SU-DHL-6 (cell line): ENCODE measurements around the gene MRPL22.

Experiments used
- H2AFZ ChIP-seq: fragments of 200-600 bp; sonication (generic); 2 replicates; pipeline ENCODE4 v1.6.1; 2014; ENCODE audit warnings: low read depth, mild to moderate bottlenecking, moderate library complexity, mixed read lengths, antibody characterized with exemption, low read length; ENCODE audit not compliant: severe bottlenecking
- H3F3A ChIP-seq: fragments of 200-600 bp; shearing (Covaris generic); 2 replicates; pipeline ENCODE4 v1.6.0; 2016; ENCODE audit warnings: antibody characterized with exemption, mild to moderate bottlenecking; ENCODE audit not compliant: insufficient read depth
- H3K27ac ChIP-seq: fragments of 200-600 bp; sonication (generic); 2 replicates; pipeline ENCODE4 v1.5.1; 2016; ENCODE audit warnings: low read depth, mild to moderate bottlenecking, low read length, moderate library complexity, mixed read lengths
- H3K27me3 ChIP-seq: fragments of 200-600 bp; sonication (generic), shearing (Covaris generic); 2 replicates; pipeline ENCODE4 v1.6.0; 2014; ENCODE audit warnings: mild to moderate bottlenecking, low read length
- H3K36me3 ChIP-seq: fragments of 200-600 bp; sonication (generic); 2 replicates; pipeline ENCODE4 v1.6.1; 2014; ENCODE audit warnings: mild to moderate bottlenecking, low read length, mixed read lengths
- H3K4me2 ChIP-seq: fragments of 300-600, 200-600 bp; shearing (Covaris generic), sonication (generic); 2 replicates; pipeline ENCODE4 v1.6.0; 2014; ENCODE audit warnings: low read length, low read depth, mild to moderate bottlenecking; ENCODE audit not compliant: poor library complexity, severe bottlenecking
- H3K4me3 ChIP-seq: fragments of 200-600 bp; sonication (generic); 2 replicates; pipeline ENCODE4 v1.5.1; 2014; ENCODE audit warnings: antibody characterized with exemption, low read length, mild to moderate bottlenecking, mixed read lengths; ENCODE audit not compliant: insufficient read depth, poor library complexity, severe bottlenecking
- H3K79me2 ChIP-seq: fragments of 200-600 bp; sonication (generic); 2 replicates; pipeline ENCODE4 v1.6.1; 2014; ENCODE audit warnings: mild to moderate bottlenecking, low read length, moderate library complexity; ENCODE audit not compliant: insufficient read depth
- H3K9ac ChIP-seq: fragments of 200-600 bp; sonication (generic); 2 replicates; pipeline ENCODE4 v1.7.0; 2014; ENCODE audit warnings: mild to moderate bottlenecking, low read length
- H3K9me2 ChIP-seq: fragments of 200-600 bp; sonication (generic); replicated peaks from 2 replicates; pipeline ENCODE4 v1.6.1; 2014; ENCODE audit warnings: low read length; ENCODE audit not compliant: insufficient read depth
- H3K9me3 ChIP-seq: fragments of 200-600 bp; sonication (generic); 2 replicates; pipeline ENCODE4 v1.6.1; 2014; ENCODE audit warnings: low read length, mixed read lengths; ENCODE audit not compliant: insufficient read depth
- H4K20me1 ChIP-seq: fragments of 200-600 bp; sonication (generic); 2 replicates; pipeline ENCODE4 v1.6.1; 2014; ENCODE audit warnings: low read depth, mild to moderate bottlenecking, antibody characterized with exemption, low read length, moderate library complexity, mixed read lengths
- CTCF ChIP-seq: fragments of 200-600 bp; sonication (generic); IDR thresholded peaks from one replicate; pipeline ENCODE4 v1.5.1; 2017; ENCODE audit warnings: antibody characterized with exemption, mild to moderate bottlenecking, low read length, moderate library complexity; ENCODE audit not compliant: insufficient read depth, poor library complexity, severe bottlenecking
- EZH2phosphoT487 ChIP-seq: fragments of 200-600 bp; sonication (generic), shearing (Covaris generic); conservative IDR thresholded peaks from 2 replicates; pipeline ENCODE4 v1.6.1; 2018; ENCODE audit warnings: mild to moderate bottlenecking, antibody characterized with exemption, low read length, moderate library complexity, mixed read lengths

The MRPL22 gene

DNA sequence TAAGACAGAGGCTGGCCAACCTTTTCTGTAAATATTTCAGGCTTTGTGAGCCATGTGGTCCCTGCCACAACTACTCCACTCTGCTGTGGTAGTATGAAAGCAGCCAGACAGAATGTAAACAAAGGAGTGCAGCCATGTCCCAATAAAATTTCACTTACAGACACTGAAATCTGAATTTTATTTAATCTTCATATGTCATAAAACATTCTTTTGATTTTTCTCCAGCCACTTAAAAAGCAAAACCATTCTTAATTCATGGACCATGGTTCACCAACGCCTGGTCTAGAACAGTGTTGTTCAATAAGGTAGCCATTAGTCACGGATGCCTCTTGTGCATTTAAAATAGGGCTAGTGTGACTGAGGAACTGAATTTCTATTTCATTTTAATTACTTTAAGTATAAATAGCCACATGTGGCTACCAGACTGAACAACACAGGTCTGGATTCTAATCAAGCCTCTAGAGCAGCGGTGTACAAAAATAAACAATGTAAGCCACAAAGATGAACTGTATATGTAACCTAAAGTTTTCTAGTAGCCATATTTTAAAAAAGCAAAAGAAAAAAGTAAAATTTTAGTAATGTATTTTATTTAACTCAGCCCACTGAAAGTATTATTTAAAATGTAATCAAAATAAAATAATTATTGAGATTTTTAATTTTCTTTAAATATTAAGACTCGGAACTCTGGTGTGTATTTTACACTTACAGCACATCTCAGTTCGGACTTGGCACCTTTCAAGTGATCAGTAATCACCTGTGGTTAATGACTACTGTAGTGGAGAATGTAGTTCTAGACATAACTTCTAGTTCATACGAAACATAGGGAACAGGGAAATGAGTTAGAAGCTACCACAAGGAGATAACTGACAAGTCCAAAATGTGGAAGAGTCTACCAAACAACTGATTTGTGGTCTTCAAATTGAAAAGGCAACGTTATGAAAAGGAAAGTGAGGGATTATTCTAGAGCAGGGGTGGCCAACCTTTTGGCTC lies 17.1 kb upstream of the MRPL22 start:
- H3K9me2 ChIP-seq = no peaks in the 10 kb centered on the region
- H3K79me2 ChIP-seq = no peaks in the 10 kb centered on the region
- peaks cover 40% of the 10 kb centered on the region for H3K36me3 ChIP-seq
- no peaks in the 10 kb centered on the region for H3K9me3 ChIP-seq
- TF ChIP-seq CTCF (no peak), EZH2phosphoT487 (no peak)
- H3F3A ChIP-seq = 0 out of 2 replicates have a peak, but pooled peaks cover 4% of the 10 kb centered on the region
- no peak overlapping the region for H3K4me2 ChIP-seq
- no peak overlapping the region for H3K9ac ChIP-seq
- H3K27me3 ChIP-seq = no peaks in the 10 kb centered on the region
- no peak overlapping the region for H3K27ac ChIP-seq
- no peaks in the 10 kb centered on the region for H4K20me1 ChIP-seq
- no peak overlapping the region for H3K4me3 ChIP-seq
- no peak overlapping the region for H2AFZ ChIP-seq

- H3K36me3 ChIP-seq = peaks cover 10% of the 10 kb centered on the region; the same call in 1 of the 2 replicates
- H2AFZ ChIP-seq = no peak overlapping the region
Observed at GRCh38 chr5:154933537-154933936, 7.3 kb upstream of the MRPL22 start.

GRCh38 chr5:154934881-154935280 lies 6.0 kb upstream of the MRPL22 start:
- Histone ChIP-seq H3K9me2 (no peaks in the 10 kb centered on the region), H3K9ac (no peak overlapping the region), H3K79me2 (peaks cover 36% of the 10 kb centered on the region), H3K27me3 (no peaks in the 10 kb centered on the region), H2AFZ (no peak overlapping the region), H3F3A (peaks cover 5% of the 10 kb centered on the region), H3K4me2 (no peak overlapping the region), H3K27ac (no peak overlapping the region), H3K9me3 (no peaks in the 10 kb centered on the region), H3K36me3 (peaks cover 10% of the 10 kb centered on the region; the same call in 1 of the 2 replicates), H4K20me1 (no peaks in the 10 kb centered on the region), H3K4me3 (no peak overlapping the region)
- TF ChIP-seq CTCF = no peak
- no peak for TF ChIP-seq EZH2phosphoT487

More at GRCh38 chr5:154933537-154933936, 7.3 kb upstream of the MRPL22 start:
- TF ChIP-seq CTCF (no peak), EZH2phosphoT487 (no peak)
- no peak overlapping the region for H3K27ac ChIP-seq
- no peaks in the 10 kb centered on the region for H3K9me2 ChIP-seq
- H3K9ac ChIP-seq = no peak overlapping the region
- H3K27me3 ChIP-seq = no peaks in the 10 kb centered on the region
- H3K79me2 ChIP-seq = peaks cover 36% of the 10 kb centered on the region
- no peak overlapping the region for H3K4me2 ChIP-seq
- no peaks in the 10 kb centered on the region for H4K20me1 ChIP-seq
- no peaks in the 10 kb centered on the region for H3F3A ChIP-seq
- H3K4me3 ChIP-seq = no peak overlapping the region
- no peaks in the 10 kb centered on the region for H3K9me3 ChIP-seq
